WTC11 (cell line): ENCODE measurements around the gene FXYD5.

Experiments used
- ELF4 ChIP-seq: sonication (generic); formaldehyde crosslinking; IDR thresholded peaks from 2 replicates; pipeline ENCODE4 v1.8.1; 2022; ENCODE audit warnings: low read depth, mild to moderate bottlenecking, moderate library complexity, missing genetic modification reagents
- EMX1 ChIP-seq: fragments of 250-450 bp; sonication (Bioruptor Pico); IDR thresholded peaks from 2 replicates; pipeline ENCODE4 v1.8.0; 2021; ENCODE audit warnings: mild to moderate bottlenecking
- MYBL2 ChIP-seq: sonication (generic); formaldehyde crosslinking; IDR thresholded peaks from 2 replicates; pipeline ENCODE4 v1.8.1; 2023; ENCODE audit warnings: mild to moderate bottlenecking, moderate library complexity, missing genetic modification reagents
- NFYB ChIP-seq: sonication (generic); formaldehyde crosslinking; conservative IDR thresholded peaks from 2 replicates; pipeline ENCODE4 v1.8.0; 2022; ENCODE audit warnings: low read depth, missing genetic modification reagents
- NR3C1 ChIP-seq: sonication (generic); formaldehyde crosslinking; conservative IDR thresholded peaks from 2 replicates; pipeline ENCODE4 v1.8.1; 2023; ENCODE audit warnings: low read depth, mild to moderate bottlenecking, missing genetic modification reagents
- SP1 ChIP-seq: sonication (generic); formaldehyde crosslinking; conservative IDR thresholded peaks from 2 replicates; pipeline ENCODE4 v1.8.1; 2022; ENCODE audit warnings: missing genetic modification reagents
- TF ChIP-seq, protein P1 (sequence below): fragments of 200-600 bp; IDR thresholded peaks from 2 replicates; pipeline ENCODE4 v1.8.0; 2022; ENCODE audit warnings: antibody characterized with exemption
- TF ChIP-seq, protein P2 (sequence below): sonication (generic); formaldehyde crosslinking; conservative IDR thresholded peaks from 2 replicates; pipeline ENCODE4 v1.8.1; 2022; ENCODE audit warnings: mild to moderate bottlenecking, missing genetic modification reagents
- TF ChIP-seq, protein P3 (sequence below): sonication (generic); formaldehyde crosslinking; IDR thresholded peaks from 2 replicates; pipeline ENCODE4 v1.8.1; 2022; ENCODE audit warnings: low read depth, mild to moderate bottlenecking, moderate library complexity, missing genetic modification reagents, borderline replicate concordance
- TF ChIP-seq, protein P4 (sequence below): sonication (generic); formaldehyde crosslinking; IDR thresholded peaks from 2 replicates; pipeline ENCODE4 v1.8.0; 2022; ENCODE audit warnings: mild to moderate bottlenecking, missing genetic modification reagents

DNA sequence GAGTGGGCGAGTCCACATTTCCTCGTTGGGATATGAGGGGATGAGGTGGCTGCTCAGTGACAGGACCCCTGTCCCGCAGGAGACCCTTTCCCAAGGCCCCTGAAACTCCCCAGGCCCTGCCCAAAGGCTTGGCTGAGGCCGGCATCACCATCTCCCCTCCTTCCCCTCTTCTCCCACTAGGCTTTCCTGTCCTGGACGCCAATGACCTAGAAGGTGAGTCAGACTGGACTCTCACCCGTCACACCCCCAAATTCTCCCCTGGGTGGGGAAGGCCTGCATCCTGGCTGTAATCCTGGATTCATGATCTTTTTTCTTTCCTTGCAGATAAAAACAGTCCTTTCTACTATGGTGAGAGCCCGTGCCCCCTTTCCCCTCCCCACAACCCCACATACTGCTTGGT is 33.6 kb upstream of the FXYD5 start:
- TF ChIP-seq, protein P1, sequence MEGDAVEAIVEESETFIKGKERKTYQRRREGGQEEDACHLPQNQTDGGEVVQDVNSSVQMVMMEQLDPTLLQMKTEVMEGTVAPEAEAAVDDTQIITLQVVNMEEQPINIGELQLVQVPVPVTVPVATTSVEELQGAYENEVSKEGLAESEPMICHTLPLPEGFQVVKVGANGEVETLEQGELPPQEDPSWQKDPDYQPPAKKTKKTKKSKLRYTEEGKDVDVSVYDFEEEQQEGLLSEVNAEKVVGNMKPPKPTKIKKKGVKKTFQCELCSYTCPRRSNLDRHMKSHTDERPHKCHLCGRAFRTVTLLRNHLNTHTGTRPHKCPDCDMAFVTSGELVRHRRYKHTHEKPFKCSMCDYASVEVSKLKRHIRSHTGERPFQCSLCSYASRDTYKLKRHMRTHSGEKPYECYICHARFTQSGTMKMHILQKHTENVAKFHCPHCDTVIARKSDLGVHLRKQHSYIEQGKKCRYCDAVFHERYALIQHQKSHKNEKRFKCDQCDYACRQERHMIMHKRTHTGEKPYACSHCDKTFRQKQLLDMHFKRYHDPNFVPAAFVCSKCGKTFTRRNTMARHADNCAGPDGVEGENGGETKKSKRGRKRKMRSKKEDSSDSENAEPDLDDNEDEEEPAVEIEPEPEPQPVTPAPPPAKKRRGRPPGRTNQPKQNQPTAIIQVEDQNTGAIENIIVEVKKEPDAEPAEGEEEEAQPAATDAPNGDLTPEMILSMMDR: no peak
- TF ChIP-seq EMX1 (CRISPR knock-in tag) (no peak), NFYB (CRISPR knock-in tag) (no peak), SP1 (CRISPR knock-in tag) (no peak), NR3C1 (CRISPR knock-in tag) (no peak), ELF4 (no peak), MYBL2 (no peak)
- TF ChIP-seq, protein P2, sequence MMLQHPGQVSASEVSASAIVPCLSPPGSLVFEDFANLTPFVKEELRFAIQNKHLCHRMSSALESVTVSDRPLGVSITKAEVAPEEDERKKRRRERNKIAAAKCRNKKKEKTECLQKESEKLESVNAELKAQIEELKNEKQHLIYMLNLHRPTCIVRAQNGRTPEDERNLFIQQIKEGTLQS (CRISPR knock-in tag): no peak
- TF ChIP-seq, protein P3, sequence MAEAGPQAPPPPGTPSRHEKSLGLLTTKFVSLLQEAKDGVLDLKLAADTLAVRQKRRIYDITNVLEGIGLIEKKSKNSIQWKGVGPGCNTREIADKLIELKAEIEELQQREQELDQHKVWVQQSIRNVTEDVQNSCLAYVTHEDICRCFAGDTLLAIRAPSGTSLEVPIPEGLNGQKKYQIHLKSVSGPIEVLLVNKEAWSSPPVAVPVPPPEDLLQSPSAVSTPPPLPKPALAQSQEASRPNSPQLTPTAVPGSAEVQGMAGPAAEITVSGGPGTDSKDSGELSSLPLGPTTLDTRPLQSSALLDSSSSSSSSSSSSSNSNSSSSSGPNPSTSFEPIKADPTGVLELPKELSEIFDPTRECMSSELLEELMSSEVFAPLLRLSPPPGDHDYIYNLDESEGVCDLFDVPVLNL (CRISPR knock-in tag): no peak
- TF ChIP-seq, protein P4, sequence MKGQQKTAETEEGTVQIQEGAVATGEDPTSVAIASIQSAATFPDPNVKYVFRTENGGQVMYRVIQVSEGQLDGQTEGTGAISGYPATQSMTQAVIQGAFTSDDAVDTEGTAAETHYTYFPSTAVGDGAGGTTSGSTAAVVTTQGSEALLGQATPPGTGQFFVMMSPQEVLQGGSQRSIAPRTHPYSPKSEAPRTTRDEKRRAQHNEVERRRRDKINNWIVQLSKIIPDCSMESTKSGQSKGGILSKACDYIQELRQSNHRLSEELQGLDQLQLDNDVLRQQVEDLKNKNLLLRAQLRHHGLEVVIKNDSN: no peak
